Mucosa of descending colon (tissue), 3 donors: Measurements from ENCODE around the gene TNC. TPM values are rescaled to one million over a fixed set of nuclear protein-coding genes. Genes with fewer than 3 reads are reported as not detected.
A peak's percentile ranks its signal among the peaks of the same experiment; 100 is the strongest.

Experiments used
- ATAC-seq: fragments of 200-7000 bp; cut with Tn5 transposase; one replicate; pipeline ENCODE4 v1.9.1; 2020; ENCODE audit warnings: mild to moderate bottlenecking, moderate library complexity
- DNase-seq, 3 donors: peaks; one replicate each; pipeline ENCODE4 v3.0.0-alpha.2; 2020
- H3K36me3 ChIP-seq: fragments of 200-600 bp; one replicate; pipeline ENCODE4 v1.8.0; 2021; ENCODE audit warnings: low read depth, mild to moderate bottlenecking
- H3K4me1 ChIP-seq: fragments of 200-600 bp; one replicate; pipeline ENCODE4 v1.8.0; 2021; ENCODE audit warnings: low read depth, mild to moderate bottlenecking
- H3K4me3 ChIP-seq: fragments of 200-600 bp; one replicate; pipeline ENCODE4 v1.8.0; 2021; ENCODE audit warnings: mild to moderate bottlenecking
- H3K9me3 ChIP-seq: fragments of 200-600 bp; one replicate; pipeline ENCODE4 v1.8.0; 2021; ENCODE audit warnings: mild to moderate bottlenecking
- intact Hi-C, 2 donors: fragments of 100-400 bp; cut with DNase I in 1 of 2; cut with micrococcal nuclease in 1 of 2; formaldehyde crosslinking; loops; one replicate each; pipeline versions ENCODE4 v1.11.0 to v1.11.1; 2022; cut with DNase I, micrococcal nuclease
- total RNA-seq, 3 donors: library from RNA; stranded (reverse); fragmentation: NEBNext Ultra II Directional in 2 of 3; extraction: Animal tissue kit (Norgen Biotek cat#: 25700) in 2 of 3; gene quantifications; one replicate each; pipeline versions ENCODE4 v1.2.1 to v1.2.4, GENCODE V29; 2021 to 2023
- TF ChIP-seq, protein P1 (sequence below): fragments of 200-600 bp; IDR thresholded peaks from one replicate; pipeline ENCODE4 v1.8.0; 2022; ENCODE audit warnings: antibody characterized with exemption, mild to moderate bottlenecking
- donor health status: DM: no; HTN: no; CAD: no; lungs with moderate emphysema.
- donor health status: DM: no; HTN: no; CAD: no.
- donor health status: DM: no; HTN: yes; CAD: no.

The TNC gene
- total RNA-seq, 3 donors from 2014 or later = 6.5 to 216 (median 48.0) TPM

DNA sequence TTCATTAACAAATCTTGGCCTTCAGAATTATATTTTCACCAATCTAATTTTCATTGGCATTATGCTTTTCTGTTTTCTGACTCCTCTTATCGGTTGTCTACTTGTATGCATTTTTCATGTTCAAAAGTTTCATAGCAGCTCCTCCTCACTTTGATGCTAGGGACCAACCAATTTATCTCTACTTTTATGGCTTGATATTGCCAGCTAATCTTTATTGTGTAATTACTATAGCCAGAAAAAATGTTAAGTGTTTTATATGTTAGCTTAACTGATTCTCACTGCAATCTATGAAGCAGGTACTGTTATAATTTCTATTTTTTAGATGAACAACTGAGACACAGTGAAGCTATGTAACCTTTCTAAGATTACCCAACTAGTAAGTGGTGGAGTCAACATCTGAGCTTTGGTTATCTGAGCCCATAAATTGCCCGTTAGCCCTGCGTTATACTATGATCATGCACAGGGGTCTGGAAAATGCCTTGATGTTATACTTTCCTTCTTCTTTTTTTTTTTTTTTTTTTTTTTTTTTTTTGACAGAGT, 34.4 kb upstream of the TNC start:
- DNase-seq = no peak
- Histone ChIP-seq H3K36me3 (no peaks in the 10 kb centered on the region), H3K4me3 (no peak overlapping the region), H3K9me3 (no peaks in the 10 kb centered on the region), H3K4me1 (no peaks in the 10 kb centered on the region)
- TF ChIP-seq, protein P1, sequence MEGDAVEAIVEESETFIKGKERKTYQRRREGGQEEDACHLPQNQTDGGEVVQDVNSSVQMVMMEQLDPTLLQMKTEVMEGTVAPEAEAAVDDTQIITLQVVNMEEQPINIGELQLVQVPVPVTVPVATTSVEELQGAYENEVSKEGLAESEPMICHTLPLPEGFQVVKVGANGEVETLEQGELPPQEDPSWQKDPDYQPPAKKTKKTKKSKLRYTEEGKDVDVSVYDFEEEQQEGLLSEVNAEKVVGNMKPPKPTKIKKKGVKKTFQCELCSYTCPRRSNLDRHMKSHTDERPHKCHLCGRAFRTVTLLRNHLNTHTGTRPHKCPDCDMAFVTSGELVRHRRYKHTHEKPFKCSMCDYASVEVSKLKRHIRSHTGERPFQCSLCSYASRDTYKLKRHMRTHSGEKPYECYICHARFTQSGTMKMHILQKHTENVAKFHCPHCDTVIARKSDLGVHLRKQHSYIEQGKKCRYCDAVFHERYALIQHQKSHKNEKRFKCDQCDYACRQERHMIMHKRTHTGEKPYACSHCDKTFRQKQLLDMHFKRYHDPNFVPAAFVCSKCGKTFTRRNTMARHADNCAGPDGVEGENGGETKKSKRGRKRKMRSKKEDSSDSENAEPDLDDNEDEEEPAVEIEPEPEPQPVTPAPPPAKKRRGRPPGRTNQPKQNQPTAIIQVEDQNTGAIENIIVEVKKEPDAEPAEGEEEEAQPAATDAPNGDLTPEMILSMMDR = no peak
- intact Hi-C loops = no loop called here
- peak; percentile 31 for ATAC-seq

DNA sequence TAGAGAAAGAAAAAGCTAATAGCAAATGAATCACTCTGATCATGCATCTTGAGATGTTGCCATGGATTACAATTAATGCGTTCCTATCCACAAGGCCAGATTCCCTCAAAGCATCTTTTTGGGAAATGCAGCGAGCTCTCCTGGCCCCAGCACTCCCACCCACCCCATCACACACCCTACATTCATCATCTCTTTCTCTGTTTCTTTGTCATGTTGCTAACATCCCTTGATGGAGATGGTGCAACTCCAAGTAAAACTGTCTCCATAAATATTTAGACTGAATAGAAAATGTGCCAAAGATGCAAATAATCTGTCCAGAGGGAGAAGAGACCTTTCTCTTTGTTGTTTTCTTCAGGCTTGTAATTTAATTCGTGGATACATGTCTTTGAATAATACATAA, 30.8 kb upstream of the TNC start:
- intact Hi-C loops = no loop called here
- TF ChIP-seq, protein P1 = no peak
- Histone ChIP-seq H3K9me3 (no peaks in the 10 kb centered on the region), H3K36me3 (no peaks in the 10 kb centered on the region), H3K4me1 (no peaks in the 10 kb centered on the region), H3K4me3 (no peak overlapping the region)
- DNase-seq (no peak), ATAC-seq (no peak)

DNA sequence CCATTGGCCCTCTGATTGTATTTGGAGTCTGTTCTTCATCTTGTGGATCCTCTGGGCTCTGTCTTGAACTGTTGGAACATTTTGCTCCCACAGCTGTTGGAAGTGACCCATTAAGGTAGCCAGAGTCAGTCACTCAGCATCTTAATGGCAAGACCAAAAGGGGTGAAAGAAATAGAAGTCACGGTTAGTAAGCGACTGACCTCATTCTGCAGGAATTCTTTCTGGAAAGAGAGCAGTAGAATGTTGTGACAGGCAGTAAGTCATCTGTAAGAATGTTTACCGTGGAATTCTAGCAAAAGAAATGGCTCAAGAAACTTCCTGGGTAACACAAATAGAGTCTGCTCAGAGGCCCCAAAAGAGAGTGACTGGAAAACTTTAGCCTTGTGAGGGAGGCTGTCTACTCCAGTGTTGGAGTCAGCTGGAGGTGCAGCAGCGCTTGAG, 28.6 kb upstream of the TNC start:
- intact Hi-C loops = no loop called here
- no peaks in the 10 kb centered on the region for H3K36me3 ChIP-seq
- no peak overlapping the region for H3K4me3 ChIP-seq
- peak; percentile 36 for ATAC-seq
- no peaks in the 10 kb centered on the region for H3K4me1 ChIP-seq
- DNase-seq = no peak
- H3K9me3 ChIP-seq = no peaks in the 10 kb centered on the region
- TF ChIP-seq, protein P1 = no peak

DNA sequence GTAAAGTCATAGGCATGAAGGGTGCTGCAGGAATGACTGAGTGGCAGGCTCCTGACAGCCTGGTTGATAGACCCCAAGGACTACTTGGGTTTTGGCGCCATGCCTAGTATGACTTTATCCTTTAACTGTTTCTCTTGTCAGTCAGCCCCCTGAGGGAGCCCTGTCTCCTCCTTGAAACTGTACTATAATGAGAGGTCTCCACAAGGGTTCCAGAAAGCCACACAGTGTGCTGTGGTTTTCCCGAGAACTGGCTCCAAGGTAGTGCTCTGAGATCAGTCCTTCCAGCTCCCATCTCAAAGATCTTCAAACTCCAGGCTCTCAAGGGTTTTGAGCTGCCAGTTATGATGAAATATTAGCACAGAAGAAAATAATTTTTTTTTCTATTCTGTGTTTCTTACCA, 26.7 kb upstream of the TNC start:
- Histone ChIP-seq H3K9me3 (no peaks in the 10 kb centered on the region), H3K4me3 (no peak overlapping the region), H3K4me1 (no peaks in the 10 kb centered on the region), H3K36me3 (no peaks in the 10 kb centered on the region)
- intact Hi-C loops = no loop called here
- DNase-seq (no peak), ATAC-seq (no peak)
- TF ChIP-seq, protein P1 = no peak

DNA sequence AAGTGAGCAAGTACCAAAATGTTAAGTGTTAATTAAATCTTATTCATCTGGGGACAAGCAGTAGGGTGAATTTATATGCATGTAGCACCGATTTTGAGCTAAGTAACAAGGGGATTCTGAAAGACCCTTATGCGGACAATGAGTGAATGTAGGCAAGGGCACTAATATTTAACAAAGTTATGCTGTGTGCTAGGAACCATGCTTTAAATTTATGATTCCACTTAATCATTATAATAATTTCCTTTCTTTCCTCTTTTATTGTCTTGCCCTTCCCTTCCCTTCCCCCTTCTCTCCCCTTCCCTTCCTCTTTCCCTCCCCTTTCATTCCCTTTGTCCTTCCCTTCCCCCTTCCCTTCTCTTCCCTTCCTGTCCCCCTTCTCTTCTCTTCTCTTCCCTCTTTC, 25.7 kb upstream of the TNC start:
- H3K9me3 ChIP-seq = no peaks in the 10 kb centered on the region
- no peaks in the 10 kb centered on the region for H3K4me1 ChIP-seq
- DNase-seq = no peak
- intact Hi-C loops = no loop called here
- H3K4me3 ChIP-seq = no peak overlapping the region
- TF ChIP-seq, protein P1 = no peak
- H3K36me3 ChIP-seq = no peaks in the 10 kb centered on the region
- ATAC-seq = no peak
